Measurements from ENCODE around the gene ARAP3.

Gene ARAP3

DNA sequence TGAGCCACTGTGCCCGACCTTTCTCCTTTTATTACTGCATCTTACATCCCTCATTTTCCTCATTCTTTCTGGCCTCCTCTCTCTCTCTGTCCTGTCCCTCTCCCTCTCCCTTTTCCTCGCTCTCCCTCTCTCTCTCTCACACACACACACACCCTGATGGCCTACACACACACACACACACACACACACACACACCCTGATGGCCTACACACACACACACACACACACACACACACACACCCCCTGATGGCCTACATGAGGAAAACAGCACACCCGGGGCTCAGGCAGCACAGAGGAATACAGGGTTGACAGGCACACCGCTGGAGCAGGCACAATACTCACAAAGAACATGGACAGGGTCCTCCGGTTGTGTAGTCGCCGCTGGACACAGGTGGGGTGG lies 27.0 kb downstream of the ARAP3 start:
- DNase-seq (ENCODE audit: low read depth) = no peak
- TF ChIP-seq, protein P1, sequence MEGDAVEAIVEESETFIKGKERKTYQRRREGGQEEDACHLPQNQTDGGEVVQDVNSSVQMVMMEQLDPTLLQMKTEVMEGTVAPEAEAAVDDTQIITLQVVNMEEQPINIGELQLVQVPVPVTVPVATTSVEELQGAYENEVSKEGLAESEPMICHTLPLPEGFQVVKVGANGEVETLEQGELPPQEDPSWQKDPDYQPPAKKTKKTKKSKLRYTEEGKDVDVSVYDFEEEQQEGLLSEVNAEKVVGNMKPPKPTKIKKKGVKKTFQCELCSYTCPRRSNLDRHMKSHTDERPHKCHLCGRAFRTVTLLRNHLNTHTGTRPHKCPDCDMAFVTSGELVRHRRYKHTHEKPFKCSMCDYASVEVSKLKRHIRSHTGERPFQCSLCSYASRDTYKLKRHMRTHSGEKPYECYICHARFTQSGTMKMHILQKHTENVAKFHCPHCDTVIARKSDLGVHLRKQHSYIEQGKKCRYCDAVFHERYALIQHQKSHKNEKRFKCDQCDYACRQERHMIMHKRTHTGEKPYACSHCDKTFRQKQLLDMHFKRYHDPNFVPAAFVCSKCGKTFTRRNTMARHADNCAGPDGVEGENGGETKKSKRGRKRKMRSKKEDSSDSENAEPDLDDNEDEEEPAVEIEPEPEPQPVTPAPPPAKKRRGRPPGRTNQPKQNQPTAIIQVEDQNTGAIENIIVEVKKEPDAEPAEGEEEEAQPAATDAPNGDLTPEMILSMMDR (conservative IDR thresholded peaks at IDR 0.05; ENCODE audit: control insufficient read depth, insufficient read depth, low read depth, low read length) = no peak

DNA sequence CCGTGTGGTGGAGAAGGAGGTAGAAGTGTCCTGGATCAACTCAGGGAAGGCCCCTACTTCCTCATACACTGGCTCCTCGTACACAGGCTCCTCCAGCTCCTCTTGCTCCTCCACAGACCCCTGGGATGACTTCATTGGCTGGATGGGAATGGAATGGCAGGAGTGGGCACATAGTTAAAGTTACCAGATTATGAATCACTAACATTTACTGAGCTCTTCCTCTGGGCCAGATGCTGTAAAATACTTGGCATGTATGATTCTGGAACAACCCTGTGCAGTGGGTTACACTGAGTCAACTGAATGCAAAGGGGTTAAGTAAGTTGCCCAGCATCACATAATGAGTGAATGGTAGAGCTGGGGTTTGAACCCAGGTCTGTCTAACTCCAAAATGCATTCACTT lies 27.7 kb downstream of the ARAP3 start:
- TF ChIP-seq, protein P1 (conservative IDR thresholded peaks at IDR 0.05; ENCODE audit: control insufficient read depth, insufficient read depth, low read depth, low read length) = no peak
- no peak overlapping the region for H3K4me3 ChIP-seq (ENCODE audit: control insufficient read depth, low read depth, low read length)
- DNase-seq (ENCODE audit: low read depth) = peak; percentile 81

More for the DNA sequence above, 27.0 kb downstream of the ARAP3 start:
- H3K4me3 ChIP-seq (ENCODE audit: control insufficient read depth, low read depth, low read length) = no peak overlapping the region

DNA sequence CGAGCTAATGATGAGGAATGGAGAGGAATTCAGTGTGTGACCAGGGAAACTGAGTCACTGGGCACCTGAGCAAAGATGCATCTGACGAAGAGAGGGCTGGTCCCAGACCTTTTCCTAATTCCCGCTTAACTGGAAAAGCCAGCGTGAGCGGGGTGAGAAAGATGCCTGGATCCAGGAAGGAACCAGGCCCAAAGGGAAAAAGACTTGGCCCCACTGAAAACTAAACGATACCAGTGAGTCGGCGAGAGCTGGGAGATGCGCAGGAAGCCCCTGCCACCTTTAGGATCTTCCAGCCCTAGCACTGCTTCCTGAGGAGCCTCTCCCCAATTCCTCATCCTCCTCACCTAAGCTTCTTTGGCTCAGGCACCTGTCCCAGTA lies 30.3 kb downstream of the ARAP3 start:
- DNase-seq (ENCODE audit: low read depth) = no peak
- TF ChIP-seq, protein P1 (conservative IDR thresholded peaks at IDR 0.05; ENCODE audit: control insufficient read depth, insufficient read depth, low read depth, low read length) = no peak
- H3K4me3 ChIP-seq (ENCODE audit: control insufficient read depth, low read depth, low read length) = peak overlapping the region; percentile 68

DNA sequence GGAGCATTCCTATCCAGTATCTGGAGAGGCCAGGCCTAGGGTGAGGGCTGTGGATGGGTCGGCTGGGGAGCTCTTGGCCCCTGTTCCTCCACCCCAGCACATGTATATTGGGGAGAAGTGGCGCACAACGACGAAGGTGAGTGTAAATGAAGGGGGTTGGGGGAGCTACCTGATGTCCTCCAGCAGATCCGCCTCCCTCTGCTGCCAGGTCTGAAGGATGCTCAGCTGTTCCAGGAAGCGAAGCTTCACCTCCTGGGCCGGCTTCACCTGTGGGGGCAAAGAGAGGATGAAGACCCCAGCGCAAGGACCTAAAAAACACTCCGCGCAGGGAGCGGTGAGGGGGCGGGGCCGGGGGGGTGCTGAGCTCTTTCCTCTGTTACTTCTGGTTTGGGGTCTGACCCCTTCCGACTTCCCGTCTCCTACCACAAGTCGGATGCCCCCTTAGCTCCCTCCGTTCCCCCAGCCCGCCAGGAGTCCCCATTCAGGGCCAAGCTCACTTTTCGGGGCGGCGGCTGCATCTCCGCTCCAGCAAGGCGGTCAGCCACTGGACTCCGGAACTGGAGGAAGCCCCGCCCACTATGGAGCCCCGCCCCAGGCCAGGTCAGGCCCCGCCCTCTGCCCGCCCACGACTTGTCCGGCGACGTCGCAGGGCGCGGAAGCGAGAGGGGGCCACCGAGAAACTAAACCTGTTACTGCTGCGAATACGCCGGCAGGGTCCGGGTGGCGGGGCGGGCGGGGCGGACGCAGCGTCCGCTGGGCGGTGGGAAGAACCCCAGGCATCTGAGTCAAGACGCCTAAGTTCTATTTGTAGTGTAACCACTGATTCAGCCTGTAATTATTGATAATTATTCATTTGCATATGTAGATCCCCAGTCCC lies 30.9 kb downstream of the ARAP3 start, which contains the start of gene FCHSD1:
Gene FCHSD1, minus strand, starts transcription at position 568 of the 877 bp plus-strand sequence. Its CDS starts 50 bp downstream, at position 518.
- peak; percentile 72 for DNase-seq (ENCODE audit: low read depth)
- TF ChIP-seq, protein P1 (conservative IDR thresholded peaks at IDR 0.05; ENCODE audit: control insufficient read depth, insufficient read depth, low read depth, low read length) = no peak
- H3K4me3 ChIP-seq (ENCODE audit: control insufficient read depth, low read depth, low read length) = peak within 1 kb of the TSS; percentile 68

DNA sequence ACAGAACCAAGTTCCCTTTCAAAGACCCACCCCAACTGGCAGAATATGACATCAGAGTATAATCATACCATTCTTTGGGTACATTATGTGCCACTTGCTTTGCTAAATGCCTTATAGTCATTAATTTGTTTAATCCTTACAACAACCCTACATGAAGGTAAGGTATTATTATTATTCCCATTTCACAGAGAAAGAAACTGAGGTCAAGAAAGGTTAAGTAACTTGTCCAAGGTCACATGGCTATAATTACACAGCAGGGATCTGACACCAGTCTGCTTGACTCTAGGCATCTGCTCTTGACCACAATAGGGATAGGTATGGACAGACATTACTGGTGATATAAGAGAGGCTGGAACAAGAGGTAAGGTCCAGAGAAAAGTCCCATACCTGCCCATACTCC lies 32.1 kb downstream of the ARAP3 start:
- TF ChIP-seq, protein P1 (conservative IDR thresholded peaks at IDR 0.05; ENCODE audit: control insufficient read depth, insufficient read depth, low read depth, low read length) = no peak
- DNase-seq (ENCODE audit: low read depth) = no peak
- no peak overlapping the region for H3K4me3 ChIP-seq (ENCODE audit: control insufficient read depth, low read depth, low read length)

DNA sequence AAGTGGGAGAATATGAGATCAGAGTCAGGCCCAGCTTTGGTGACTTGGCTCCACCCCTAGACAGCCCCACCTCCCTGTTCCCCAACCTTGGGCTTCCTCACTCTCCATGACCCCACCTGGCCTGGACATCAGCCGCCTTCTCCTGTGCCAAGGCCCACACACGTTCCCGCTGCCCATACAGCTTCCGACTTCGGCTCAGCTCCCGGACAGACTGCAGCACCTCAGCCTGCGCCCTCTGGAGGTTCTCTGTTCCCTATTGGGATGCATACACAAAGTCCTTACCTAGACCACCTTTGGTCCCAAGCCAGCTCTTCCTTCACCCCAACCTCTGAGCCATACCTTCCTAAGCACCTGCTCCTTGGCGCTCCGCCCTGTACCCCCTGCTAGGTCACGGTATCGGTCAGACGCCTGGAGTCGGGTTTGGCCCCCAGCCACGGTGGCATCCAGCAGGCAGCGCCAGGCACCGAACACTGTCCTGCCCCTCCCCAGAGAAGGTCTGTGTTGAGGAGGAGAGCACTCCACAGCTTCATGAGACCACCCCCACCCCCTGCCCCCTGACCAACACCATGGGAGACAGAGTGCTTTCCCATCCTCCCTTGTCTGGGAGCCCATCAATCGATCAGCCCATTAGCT lies 32.9 kb downstream of the ARAP3 start:
- no peak for DNase-seq (ENCODE audit: low read depth)
- TF ChIP-seq, protein P1 (conservative IDR thresholded peaks at IDR 0.05; ENCODE audit: control insufficient read depth, insufficient read depth, low read depth, low read length) = no peak
- H3K4me3 ChIP-seq (ENCODE audit: control insufficient read depth, low read depth, low read length) = no peak overlapping the region

Measured in fibroblast of mammary gland (primary cell).